H1 (cell line): ENCODE measurements around the gene PAFAH1B1. TPM values are rescaled to one million over a fixed set of nuclear protein-coding genes. Genes with fewer than 3 reads are reported as not detected.

Experiments used
- CTCF ChIA-PET: fragments of 300-600 bp; sonication (Branson Sonifier 250); formaldehyde crosslinking; loops from one replicate; lab custom pipeline; 2021; ENCODE audit not compliant: partially characterized antibody; lab: Charles Lee
- POLR2A ChIA-PET: fragments of 300-600 bp; sonication (Branson Sonifier 250); formaldehyde crosslinking; loops from one replicate; lab custom pipeline; 2021; ENCODE audit warnings: inconsistent platforms; ENCODE audit not compliant: partially characterized antibody; lab: Charles Lee
- DNase-seq, 2 experiments: peaks; one replicate each; pipeline versions ENCODE4 v3.0.0 to v3.0.0-alpha.2; 2010 to 2022; ENCODE audit warnings: low spot score in 2 of 2, low read depth in 1 of 2, mixed read lengths in 1 of 2
- FAIRE-seq: peaks from 2 replicates; lab custom pipeline; 2011; peaks lifted over from hg19 to GRCh38; lab: Jason Lieb, UNC
- H2AFZ ChIP-seq: 2 replicates; pipeline ENCODE4 v1.8.1; 2012; ENCODE audit warnings: low read length, inconsistent platforms
- H2AK5ac ChIP-seq: 2 replicates; pipeline ENCODE4 v1.6.1; 2013; ENCODE audit warnings: low read depth, low read length
- H2BK120ac ChIP-seq: replicated peaks from 2 replicates; pipeline ENCODE3; 2013; ENCODE audit warnings: low read depth, low read length, inconsistent platforms
- H2BK12ac ChIP-seq: 2 replicates; pipeline ENCODE4 v1.6.1; 2013; ENCODE audit warnings: low read depth, low read length
- H2BK15ac ChIP-seq: 2 replicates; pipeline ENCODE4 v1.6.1; 2013; ENCODE audit warnings: low read length
- H2BK20ac ChIP-seq: 2 replicates; pipeline ENCODE4 v1.6.1; 2013; ENCODE audit warnings: low read length
- H2BK5ac ChIP-seq: 2 replicates; pipeline ENCODE4 v1.6.1; 2013; ENCODE audit warnings: low read depth, low read length
- H3K14ac ChIP-seq: 2 replicates; pipeline ENCODE4 v1.6.1; 2013; ENCODE audit warnings: inconsistent platforms; ENCODE audit not compliant: insufficient read length
- H3K18ac ChIP-seq: 2 replicates; pipeline ENCODE4 v1.6.1; 2013; ENCODE audit warnings: low read length; ENCODE audit errors: extremely low read depth
- H3K23ac ChIP-seq: 2 replicates; pipeline ENCODE4 v1.6.1; 2013; ENCODE audit warnings: inconsistent platforms; ENCODE audit not compliant: insufficient read length
- H3K23me2 ChIP-seq: 2 replicates; pipeline ENCODE4 v1.6.1; 2013; ENCODE audit warnings: low read depth, low read length
- H3K27ac ChIP-seq: 2 replicates; pipeline ENCODE4 v1.6.1; 2011; ENCODE audit warnings: low read depth, low read length, inconsistent platforms
- H3K27me3 ChIP-seq, 4 experiments: replicated peaks in 1 of 4; 1 replicate in 1 of 4; 2 replicates in 3 of 4; pipeline versions ENCODE4 v1.6.1 to v1.8.1; 2011 to 2013; ENCODE audit warnings: low read length in 3 of 4, mild to moderate bottlenecking in 3 of 4, inconsistent platforms in 2 of 4, mixed read lengths in 2 of 4, moderate library complexity in 1 of 4; ENCODE audit not compliant: control insufficient read depth in 3 of 4, insufficient read depth in 3 of 4; ENCODE audit errors: extremely low read depth in 1 of 4
- H3K36me3 ChIP-seq, 4 experiments: 2 replicates each; pipeline versions ENCODE4 v1.6.1 to v1.8.1; 2011 to 2013; ENCODE audit warnings: mild to moderate bottlenecking in 4 of 4, low read length in 3 of 4, moderate library complexity in 2 of 4, control low read depth in 1 of 4, inconsistent platforms in 1 of 4; ENCODE audit not compliant: insufficient read depth in 4 of 4, control insufficient read depth in 2 of 4
- H3K4ac ChIP-seq: replicated peaks from 2 replicates; pipeline ENCODE3; 2013; ENCODE audit warnings: low read length, low read depth, mixed read lengths, inconsistent platforms; ENCODE audit not compliant: insufficient read length
- H3K4me1 ChIP-seq, 4 experiments: replicated peaks in 1 of 4; 1 replicate in 1 of 4; 2 replicates in 3 of 4; pipeline versions ENCODE4 v1.6.1 to v1.8.1; 2011 to 2013; ENCODE audit warnings: low read length in 3 of 4, inconsistent platforms in 2 of 4, mixed read lengths in 1 of 4; ENCODE audit not compliant: insufficient read depth in 4 of 4, control insufficient read depth in 3 of 4
- H3K4me2 ChIP-seq, 2 experiments: 2 replicates each; pipeline versions ENCODE4 v1.6.1 to v1.8.1; 2011 to 2013; ENCODE audit warnings: low read depth in 2 of 2, low read length in 2 of 2, control low read depth in 1 of 2, inconsistent platforms in 1 of 2, mild to moderate bottlenecking in 1 of 2; ENCODE audit not compliant: insufficient read depth in 1 of 2
- H3K4me3 ChIP-seq, 4 experiments: fragments of 200-600, 300-600 bp in 1 of 4; sonication (generic), shearing (Covaris generic), sonication (Bioruptor Twin) in 1 of 4; 2 replicates each; pipeline versions ENCODE4 v1.5.1 to v1.8.1; 2011 to 2016; ENCODE audit warnings: low read length in 4 of 4, low read depth in 3 of 4, control low read depth in 2 of 4, inconsistent platforms in 2 of 4, mild to moderate bottlenecking in 2 of 4, mixed read lengths in 1 of 4, moderate library complexity in 1 of 4; ENCODE audit not compliant: insufficient read depth in 2 of 4; ENCODE audit errors: extremely low read depth in 1 of 4
- H3K56ac ChIP-seq: replicated peaks from 2 replicates; pipeline ENCODE3; 2013; ENCODE audit warnings: low read depth, mild to moderate bottlenecking, mixed read lengths, low read length, inconsistent platforms; ENCODE audit not compliant: insufficient read length
- H3K79me1 ChIP-seq: 2 replicates; pipeline ENCODE4 v1.6.1; 2013; ENCODE audit warnings: low read depth, low read length, control low read depth
- H3K79me2 ChIP-seq, 2 experiments: 2 replicates each; pipeline versions ENCODE4 v1.6.1 to v1.8.1; 2012 to 2013; ENCODE audit warnings: low read length in 2 of 2, mild to moderate bottlenecking in 2 of 2, inconsistent platforms in 1 of 2; ENCODE audit not compliant: insufficient read depth in 2 of 2, control insufficient read depth in 1 of 2
- H3K9ac ChIP-seq, 4 experiments: replicated peaks in 1 of 4; 1 replicate in 1 of 4; 2 replicates in 3 of 4; pipeline versions ENCODE4 v1.6.1 to v1.8.1; 2011 to 2013; ENCODE audit warnings: low read depth in 3 of 4, low read length in 3 of 4, control low read depth in 2 of 4, mild to moderate bottlenecking in 2 of 4, moderate library complexity in 2 of 4, inconsistent platforms in 1 of 4; ENCODE audit errors: extremely low read depth in 1 of 4
- H3K9me3 ChIP-seq, 2 experiments: 2 replicates each; pipeline versions ENCODE4 v1.6.1 to v1.8.1; 2012 to 2013; ENCODE audit warnings: mild to moderate bottlenecking in 2 of 2, moderate library complexity in 2 of 2, control low read depth in 1 of 2, inconsistent platforms in 1 of 2, low read depth in 1 of 2, low read length in 1 of 2, mixed read lengths in 1 of 2; ENCODE audit not compliant: insufficient read depth in 2 of 2
- H4K20me1 ChIP-seq, 2 experiments: replicated peaks in 1 of 2; 2 replicates each; pipeline versions ENCODE3 to v1.8.1; 2011 to 2013; ENCODE audit warnings: inconsistent platforms in 2 of 2, low read length in 2 of 2, mild to moderate bottlenecking in 1 of 2; ENCODE audit not compliant: insufficient read depth in 2 of 2, control insufficient read depth in 1 of 2
- H4K5ac ChIP-seq: 2 replicates; pipeline ENCODE4 v1.6.1; 2013; ENCODE audit warnings: low read length, low read depth, mixed read lengths, inconsistent platforms; ENCODE audit not compliant: insufficient read length
- H4K8ac ChIP-seq: 2 replicates; pipeline ENCODE4 v1.8.0; 2013; ENCODE audit warnings: mild to moderate bottlenecking, moderate library complexity, low read length, inconsistent platforms; ENCODE audit not compliant: insufficient read depth; ENCODE audit errors: extremely low read depth
- H4K91ac ChIP-seq: replicated peaks from 2 replicates; pipeline ENCODE3; 2013; ENCODE audit warnings: low read length, mixed read lengths, inconsistent platforms; ENCODE audit not compliant: insufficient read length
- BACH1 ChIP-seq: IDR thresholded peaks from 2 replicates; pipeline ENCODE4 v1.6.1; 2012; ENCODE audit warnings: low read length, improper control_type of control experiment
- CREB1 ChIP-seq: IDR thresholded peaks from 2 replicates; pipeline ENCODE4 v1.6.1; 2012; ENCODE audit warnings: inconsistent platforms
- CTBP2 ChIP-seq: IDR thresholded peaks from 2 replicates; pipeline ENCODE4 v1.7.0; 2011; ENCODE audit warnings: borderline replicate concordance, mild to moderate bottlenecking, moderate library complexity, mixed read lengths, low read length; ENCODE audit not compliant: insufficient read depth, insufficient read length
- E2F6 ChIP-seq: IDR thresholded peaks from 2 replicates; pipeline ENCODE4 v1.6.1; 2012; ENCODE audit warnings: inconsistent platforms
- EZH2 ChIP-seq: fragments of 200-600 bp; sonication (generic); IDR thresholded peaks from 2 replicates; pipeline ENCODE4 v1.7.1; 2012; ENCODE audit warnings: low read depth, mild to moderate bottlenecking, moderate library complexity, low read length, inconsistent platforms; ENCODE audit not compliant: severe bottlenecking
- FOSL1 ChIP-seq: IDR thresholded peaks from 2 replicates; pipeline ENCODE4 v1.6.1; 2011; ENCODE audit warnings: mild to moderate bottlenecking, low read depth, low read length, moderate library complexity; ENCODE audit not compliant: insufficient read depth
- JUN ChIP-seq: IDR thresholded peaks from 2 replicates; pipeline ENCODE4 v1.6.1; 2011; ENCODE audit warnings: low read depth, mild to moderate bottlenecking, improper control_type of control experiment, low read length
- RNF2 ChIP-seq: fragments of 200-900, 300-1000 bp; sonication (generic); IDR thresholded peaks from 2 replicates; pipeline ENCODE4 v1.7.1; 2016; ENCODE audit warnings: borderline replicate concordance, low read depth, mild to moderate bottlenecking, antibody characterized with exemption, low read length; ENCODE audit not compliant: poor library complexity, severe bottlenecking; ENCODE audit errors: missing control alignments
- SIN3A ChIP-seq, 2 experiments: IDR thresholded peaks in 1 of 2; conservative IDR thresholded peaks in 1 of 2; 2 replicates each; pipeline ENCODE4 v1.6.1; 2011 to 2012; ENCODE audit warnings: low read length in 2 of 2, improper control_type of control experiment in 1 of 2, low read depth in 1 of 2, mild to moderate bottlenecking in 1 of 2
- SP4 ChIP-seq: IDR thresholded peaks from 2 replicates; pipeline ENCODE4 v1.6.1; 2012; ENCODE audit warnings: low read length, inconsistent platforms
- TEAD4 ChIP-seq: IDR thresholded peaks from 2 replicates; pipeline ENCODE4 v1.6.1; 2012; ENCODE audit warnings: low read depth, low read length, inconsistent platforms, mixed read lengths
- WGBS, 2 experiments: shearing (Covaris generic) in 1 of 2; methylation state at CpG; one replicate each; pipeline versions ENCODE4 v1.1.6 to v1.1.7; 2013 to 2015; ENCODE audit warnings: low lambda C conversion rate in 2 of 2, mixed read lengths in 2 of 2, inconsistent platforms in 1 of 2, low coverage in 1 of 2, missing lambda C conversion rate in 1 of 2; ENCODE audit not compliant: insufficient replicate concordance in 2 of 2, insufficient coverage in 1 of 2, insufficient read length in 1 of 2; ENCODE audit errors: extremely low coverage in 1 of 2, missing lambda C conversion rate in 1 of 2; 5-methylcytosine and 5-hydroxymethylcytosine counted together
- polyA plus RNA-seq, 7 experiments: library from polyadenylated mRNA; depleted of rRNA in 3 of 7; stranded (reverse) in 5 of 7; unstranded in 2 of 7; fragments of >200 nt in 5 of 7; fragments of 200-250 nt in 2 of 7; gene quantifications; 1 replicate in 5 of 7; 2 replicates in 1 of 7; 4 replicates in 1 of 7; pipeline versions ENCODE4 v1.2.1 to v1.2.3, GENCODE V29; 2011 to 2013; ENCODE audit warnings: missing spikeins in 2 of 7, mixed read lengths in 2 of 7
- total RNA-seq: library from RNA; stranded (reverse); fragmentation: NEBNext Ultra II Directional; extraction: Animal tissue kit (Norgen Biotek cat#: 25700); gene quantifications from 2 replicates; pipeline ENCODE4 v1.2.1, GENCODE V29; 2021

PAFAH1B1 gene
- total and polyA plus RNA-seq, 2 of the 8 experiments (the other 6 are each of a cell fraction or from before 2014, with no cell fraction given), result 42.0 to 152 TPM

GRCh38 chr17:2691965-2692780 lies 98.7 kb downstream of the PAFAH1B1 start:
- Histone ChIP-seq H3K79me1 (no peaks in the 10 kb centered on the region; the same call in 1 of the 2 replicates), H3K27ac (no peak overlapping the region), H3K9ac (no peak overlapping the region), H3K4me3 (no peak overlapping the region), H3K23me2 (no peaks in the 10 kb centered on the region), H2BK120ac (no peak overlapping the region), H3K18ac (no peak overlapping the region), H3K4me2 (no peak overlapping the region), H2BK20ac (no peak overlapping the region), H3K4ac (no peak overlapping the region), H4K20me1 (peaks cover 0 to 7% of the 10 kb centered on the region in 2 experiments), H2BK12ac (no peak overlapping the region), H3K56ac (no peak overlapping the region), H3K23ac (no peak overlapping the region), H3K36me3 (peaks cover 0 to 53% (median 5%) of the 10 kb centered on the region in 4 experiments; a peak in 5 of 8 replicates), H2BK15ac (no peak overlapping the region), H2AK5ac (no peak overlapping the region), H4K5ac (no peak overlapping the region), H3K9me3 (no peaks in the 10 kb centered on the region), H3K4me1 (peaks cover 0 to 7% (median 0%) of the 10 kb centered on the region in 4 experiments; a peak in 2 of 7 replicates), H2BK5ac (no peak overlapping the region), H2AFZ (no peak overlapping the region), H4K91ac (no peak overlapping the region), H4K8ac (no peak overlapping the region), H3K27me3 (no peaks in the 10 kb centered on the region), H3K79me2 (no peaks in the 10 kb centered on the region), H3K14ac (no peak overlapping the region)
- POLR2A ChIA-PET, result interaction anchor here (0.8 to 1.4 kb wide), 3 partner anchors 14 to 85 kb away, joined by 3 read pairs; no protein-coding TSS in a partner anchor
- CTCF ChIA-PET, result interaction anchor here (0.5 to 2.9 kb wide), 4 partner anchors 17 to 310 kb away, joined by 3 to 11 read pairs (median 3); no protein-coding TSS in a partner anchor
- FAIRE-seq (no peak), DNase-seq (no peak)
- WGBS, 2 experiments, result 95% methylated on average over 26 of the region's 71 CpGs; no CpG with 5 or more reads in 1 of the 2 experiments
- TF ChIP-seq EZH2 (no peak), FOSL1 (no peak), SIN3A (conservative IDR thresholded peaks at IDR 0.05 in 1 of 2, IDR thresholded peaks at IDR 0.05 in 1 of 2; ENCODE audit: low read depth in 1 of 2, low read length in 2 of 2) (no peak), JUN (no peak), CREB1 (no peak), RNF2 (no peak), E2F6 (no peak), BACH1 (no peak), CTBP2 (no peak), SP4 (no peak), TEAD4 (no peak)
